Stimulated activated CD8-positive, alpha-beta memory T cell treated with anti-CD3 and anti-CD28 coated beads, Interleukin-15, amount 100 ng/mL, for 48 hours (primary cell): ENCODE measurements around the gene ARAP3.

ENCODE experiments used
- DNase-seq, 2 donors: peaks; one replicate each; pipeline ENCODE4 v3.0.0-alpha.2; 2020; ENCODE audit warnings: low read depth in 2 of 2

Gene ARAP3

DNA sequence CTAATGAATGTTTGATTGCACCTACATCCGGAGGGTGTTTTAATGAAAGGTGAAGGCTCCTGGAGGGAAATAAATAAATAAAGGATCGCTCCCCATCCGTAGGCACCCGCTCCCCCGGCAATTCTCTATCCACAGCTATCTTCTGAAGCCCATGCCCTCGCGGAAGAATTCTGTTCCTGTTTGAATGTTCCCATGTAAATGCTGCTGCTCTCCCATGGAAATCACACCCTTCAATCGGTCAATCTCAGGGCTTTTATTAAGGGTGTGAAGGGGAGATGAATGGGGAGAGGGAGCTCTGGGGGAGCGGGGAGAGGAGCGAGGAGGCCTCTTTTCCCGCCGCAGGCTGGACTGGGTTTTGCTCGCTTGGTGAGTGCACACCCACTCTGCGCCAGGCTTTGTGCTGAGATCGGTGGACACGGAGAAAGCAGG, 21.1 kb upstream of the ARAP3 start:
- DNase-seq: no peak

DNA sequence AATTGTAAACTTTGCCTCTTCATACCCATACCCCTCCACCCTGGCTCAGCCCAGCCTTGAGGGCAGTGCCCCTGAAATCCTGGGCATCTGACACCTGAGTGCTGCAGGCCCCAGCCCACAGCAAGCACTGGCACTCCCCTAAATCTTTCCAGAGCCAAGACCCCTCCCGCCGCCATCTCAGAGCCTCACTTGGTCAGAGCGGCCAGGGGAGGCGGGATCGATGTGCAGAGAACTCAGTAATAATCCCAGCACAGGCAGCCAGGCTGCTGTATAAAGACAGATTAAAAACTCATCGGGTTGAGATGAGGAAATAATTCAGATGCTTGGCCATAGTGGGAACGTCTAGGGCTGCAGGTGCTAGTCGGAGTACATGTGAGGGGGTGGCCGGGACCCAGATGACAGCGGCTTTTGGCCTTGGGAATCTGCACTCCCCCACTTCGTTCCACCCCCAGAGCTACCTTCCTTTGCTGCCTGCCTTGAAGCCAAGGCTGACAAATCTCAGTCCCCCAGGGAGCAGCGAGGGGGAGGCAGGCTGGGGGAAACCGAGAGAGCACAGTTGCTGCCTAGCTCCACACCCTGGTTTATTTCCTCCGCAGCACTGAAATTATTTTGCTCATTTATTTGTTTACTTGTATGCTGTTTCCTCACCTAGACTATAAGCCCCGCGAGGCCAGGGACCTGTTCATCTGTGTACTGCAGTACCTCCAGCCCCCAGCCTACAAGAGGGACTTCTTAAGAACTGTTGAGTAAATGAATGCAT, 19.5 kb upstream of the ARAP3 start:
- no peak for DNase-seq

DNA sequence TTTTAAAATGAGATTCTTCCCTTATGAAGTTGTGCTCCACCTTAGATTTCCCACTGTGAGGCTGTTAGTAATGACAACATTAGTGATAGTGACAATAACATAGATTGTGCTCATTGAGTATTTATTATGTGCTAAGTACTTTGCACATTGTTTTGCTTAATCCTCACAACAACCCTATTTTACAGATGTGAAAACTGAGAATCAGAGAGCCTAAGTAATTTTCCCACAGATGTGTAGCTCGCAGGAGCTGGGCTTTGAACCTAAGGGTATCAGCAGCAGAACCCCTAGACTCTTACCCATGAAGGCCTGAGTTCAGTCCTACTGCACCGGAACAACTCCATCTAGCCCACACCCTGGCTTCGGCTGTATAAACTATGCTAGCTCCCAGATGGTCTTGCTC, 15.6 kb upstream of the ARAP3 start:
- no peak for DNase-seq

DNA sequence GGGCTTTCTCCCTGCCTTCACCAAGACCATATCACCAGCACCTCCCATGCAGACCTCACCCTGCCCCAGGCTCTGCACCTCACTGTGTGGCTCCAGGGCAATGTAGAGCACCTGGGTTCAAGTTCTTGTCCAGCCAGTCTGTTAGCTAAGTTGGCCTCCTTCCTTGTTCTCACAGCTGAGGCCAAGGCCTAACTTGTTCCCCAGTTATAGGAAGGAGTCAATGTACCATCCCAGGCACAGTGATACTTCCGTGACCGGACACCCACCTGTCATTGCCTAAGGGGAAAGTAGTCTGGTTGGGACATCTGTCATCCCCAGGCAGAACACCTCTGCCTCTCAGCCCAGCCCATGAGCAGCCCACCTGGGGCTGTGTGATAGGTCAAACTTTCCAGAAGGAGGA, 14.4 kb upstream of the ARAP3 start:
- DNase-seq: no peak

DNA sequence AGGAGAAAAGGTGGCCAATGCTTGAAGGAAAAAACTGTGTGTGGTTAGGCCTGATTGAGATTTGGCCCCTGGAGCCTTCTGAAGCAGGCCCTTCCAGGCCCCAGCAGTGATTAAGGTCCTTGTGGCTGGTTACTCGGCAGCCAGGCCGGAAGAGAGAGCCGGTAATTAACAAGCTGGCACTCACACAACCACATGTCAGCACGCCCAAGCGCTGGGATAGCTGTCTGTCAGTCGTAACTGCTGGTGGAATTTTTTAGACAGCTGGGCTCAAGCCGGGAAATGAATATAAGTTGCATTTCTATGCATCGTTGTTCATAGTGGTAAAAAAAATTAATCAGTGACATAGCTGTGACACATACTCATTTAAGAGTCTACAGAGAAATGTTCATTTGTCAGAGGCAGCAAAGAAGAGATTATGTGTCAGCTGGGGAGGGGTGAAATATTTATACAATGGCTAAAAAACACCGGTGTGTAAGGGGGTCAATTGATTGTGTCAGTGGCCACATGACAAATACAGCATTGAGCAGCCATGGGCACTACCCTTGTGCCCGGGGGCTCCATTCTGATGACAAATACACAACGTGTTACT, 13.7 kb upstream of the ARAP3 start:
- DNase-seq: no peak

DNA sequence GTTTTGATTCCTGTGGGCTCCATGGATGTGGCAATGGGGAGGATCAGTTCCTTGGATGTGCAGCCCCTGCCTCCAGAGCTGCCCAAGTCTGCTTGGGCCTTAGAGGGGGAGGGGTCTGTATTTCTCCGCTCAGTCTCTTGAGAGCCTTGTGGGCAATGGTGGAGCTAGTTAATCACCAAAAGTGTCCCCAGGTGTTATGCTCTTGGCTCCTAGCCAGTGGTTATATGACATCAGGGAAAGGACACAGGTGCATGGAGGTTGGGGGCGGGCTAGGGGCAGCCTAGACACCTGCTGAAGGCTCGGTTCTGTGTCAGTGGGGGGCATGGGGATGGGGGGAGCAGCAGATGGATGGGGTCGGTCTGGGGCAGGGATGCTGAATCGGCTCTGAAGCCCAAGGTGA, 12.4 kb upstream of the ARAP3 start:
- no peak for DNase-seq

DNA sequence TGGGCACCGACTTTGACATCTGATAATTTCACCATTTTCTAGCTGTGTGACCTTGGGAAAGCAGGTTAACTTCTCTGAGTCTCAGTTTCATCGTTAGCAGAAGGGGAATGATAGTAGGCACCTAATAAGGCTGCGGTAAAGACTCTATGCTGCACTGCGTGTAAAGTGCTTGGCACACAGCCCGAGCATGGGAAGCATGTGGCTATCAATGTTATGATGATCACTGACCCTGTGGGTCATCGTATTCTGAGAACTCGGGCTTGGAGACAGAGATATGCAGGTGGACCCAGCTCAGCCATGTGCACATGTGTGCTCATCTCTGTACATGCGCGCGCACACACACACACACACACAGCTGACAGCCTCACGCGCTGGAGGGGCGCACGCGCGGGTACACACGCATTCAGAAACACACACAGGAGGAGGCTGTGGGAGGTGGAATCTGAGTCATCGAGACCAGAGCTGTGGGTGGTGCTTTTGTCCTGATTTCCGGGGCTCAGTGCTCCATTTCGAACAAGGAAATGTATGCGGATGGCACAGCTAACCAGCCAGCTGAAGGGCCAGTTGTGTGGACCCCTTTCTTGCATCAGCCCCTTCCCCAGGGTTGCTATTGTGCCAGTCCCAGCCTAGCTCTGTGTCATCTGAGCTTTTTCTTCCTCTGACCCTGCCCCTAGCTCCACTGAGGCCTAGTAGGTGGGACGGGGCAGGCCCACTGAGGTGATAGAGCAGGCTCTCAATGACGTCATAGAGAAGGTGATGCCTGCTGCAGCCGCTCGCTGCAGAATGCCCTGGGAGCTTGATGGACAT, 11.1 kb upstream of the ARAP3 start:
- peak; percentile 63 to 69 for DNase-seq

DNA sequence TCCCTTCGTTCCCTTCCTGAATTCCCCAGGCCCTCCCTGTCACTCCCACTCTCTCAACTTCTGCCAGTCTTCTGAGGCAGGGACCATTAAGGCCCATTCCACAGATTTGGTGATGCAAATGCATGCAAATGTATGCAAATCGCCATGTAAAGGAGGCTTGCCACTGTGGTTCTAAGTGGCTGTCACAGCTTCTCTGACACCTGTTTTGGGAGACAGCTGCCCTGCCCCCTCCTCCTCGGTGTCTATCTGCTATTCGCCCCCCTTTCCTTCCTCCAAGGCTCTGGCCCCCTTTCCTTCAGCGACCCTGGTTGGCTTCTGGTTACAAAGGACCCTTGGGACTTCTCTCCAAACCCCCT, 10.5 kb upstream of the ARAP3 start:
- no peak for DNase-seq

DNA sequence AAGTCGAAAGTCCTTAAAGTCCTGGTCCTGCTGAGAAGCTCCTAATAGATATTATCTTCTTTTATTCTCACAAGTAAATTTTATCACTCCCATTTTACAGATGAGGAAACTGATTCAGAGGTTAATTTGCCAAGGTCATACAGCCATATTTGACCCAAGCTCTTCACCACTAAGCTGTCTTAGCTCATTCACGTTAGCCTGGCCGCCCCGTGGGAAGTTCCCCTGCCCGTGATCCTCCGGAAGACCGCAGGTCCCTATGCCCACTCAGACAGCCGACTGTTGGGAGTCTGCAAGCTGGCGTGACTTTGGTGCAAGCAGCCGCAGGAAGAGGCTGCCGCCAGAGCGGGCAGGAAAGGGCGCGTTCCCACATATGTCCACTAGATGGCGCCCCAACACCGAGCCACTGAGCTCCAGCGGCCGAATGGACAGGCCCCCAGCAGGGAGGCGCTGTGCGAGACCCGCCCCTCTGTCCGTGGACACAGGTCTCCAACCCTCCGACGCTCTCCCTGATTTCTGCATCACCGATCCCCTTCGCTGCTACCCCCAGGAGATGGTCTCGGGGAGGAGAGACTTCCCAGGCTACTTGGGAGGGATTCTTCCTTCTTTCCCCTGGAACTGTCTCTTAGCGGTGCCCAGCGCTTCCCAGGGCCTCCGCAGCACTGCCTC, 10.0 kb upstream of the ARAP3 start:
- peak; percentile 74 to 76 for DNase-seq

DNA sequence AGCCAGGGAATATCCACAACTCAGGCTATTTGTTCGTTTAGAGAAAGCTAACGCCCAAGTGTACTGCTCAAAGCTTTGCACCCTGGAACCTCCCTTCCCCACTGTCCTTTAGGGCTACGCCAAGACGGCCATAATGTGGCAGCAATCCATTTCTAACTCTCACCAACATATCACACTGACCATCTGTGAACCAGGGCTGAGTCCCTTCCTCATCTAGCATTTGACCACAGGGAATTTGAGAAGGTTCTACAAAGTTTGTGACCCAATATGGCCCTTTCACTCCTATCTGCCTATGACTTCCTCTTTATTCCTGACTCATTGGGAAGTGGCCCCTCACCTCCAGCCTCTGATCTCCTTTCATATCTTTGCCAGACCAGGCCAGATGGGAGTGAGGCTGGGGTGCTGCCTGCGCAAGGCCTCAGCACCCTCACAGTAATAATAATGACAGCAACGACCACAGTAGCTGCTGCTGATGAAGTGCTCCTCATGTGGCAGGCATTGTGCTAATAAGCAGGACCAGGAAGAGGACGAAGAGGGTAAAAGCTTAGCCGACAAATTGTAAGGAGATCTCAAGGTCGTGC, 9.3 kb upstream of the ARAP3 start:
- DNase-seq: no peak

DNA sequence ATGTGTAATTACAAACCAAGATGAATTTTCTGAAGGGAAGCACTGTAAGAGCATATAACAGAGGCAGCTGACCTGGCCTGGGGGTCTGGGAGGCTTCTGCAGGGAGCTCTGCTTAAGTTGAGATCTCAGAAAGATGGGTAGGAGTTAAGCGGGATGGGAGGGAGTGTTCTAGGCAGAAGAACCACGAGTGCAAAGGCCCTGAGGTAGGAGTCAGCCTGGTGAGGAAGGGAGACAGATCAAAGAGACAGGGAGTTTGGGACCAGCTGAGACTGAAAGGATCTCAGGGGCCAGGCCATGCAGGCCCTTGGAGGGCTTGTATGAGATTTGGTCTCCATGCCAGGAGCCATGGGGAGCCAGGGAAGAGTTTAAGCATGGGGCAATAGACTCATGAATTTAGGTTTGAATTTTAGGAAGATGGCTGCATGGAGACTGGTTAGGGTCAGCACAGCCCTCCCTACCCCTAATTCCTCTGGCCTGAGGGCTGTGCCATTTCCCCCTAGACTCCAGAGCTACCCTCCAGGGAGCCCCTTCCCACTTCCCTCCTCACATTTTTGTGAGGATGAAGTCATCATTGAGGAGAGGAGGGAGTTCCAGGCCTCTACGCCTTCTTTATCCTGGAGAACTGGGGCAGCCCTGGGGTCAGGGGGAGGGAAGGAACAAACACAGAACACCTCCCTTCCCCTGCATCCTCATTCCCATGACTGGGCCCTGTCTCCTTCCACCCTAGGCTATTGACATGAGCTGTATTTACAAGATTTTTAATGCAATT, 4.8 kb upstream of the ARAP3 start:
- DNase-seq: no peak

DNA sequence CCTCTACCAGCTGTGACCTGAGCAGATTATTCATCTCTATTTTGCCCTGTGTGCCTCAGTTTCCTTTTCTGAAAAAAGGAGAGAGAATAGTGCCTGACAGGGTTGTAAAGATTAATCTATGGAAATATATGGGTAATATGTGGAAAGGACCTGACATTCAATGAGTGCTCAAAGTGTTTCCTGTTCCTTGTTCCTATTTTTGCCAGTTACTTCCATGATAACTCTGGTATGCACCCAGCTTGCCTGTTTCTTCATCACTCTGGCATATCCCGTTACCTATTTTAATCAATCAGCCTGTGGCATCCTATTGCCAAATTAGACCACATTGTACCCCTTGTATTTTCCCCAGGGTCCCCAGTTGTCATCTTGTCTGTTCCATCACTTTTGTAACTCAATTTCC, 3.6 kb upstream of the ARAP3 start:
- no peak for DNase-seq

DNA sequence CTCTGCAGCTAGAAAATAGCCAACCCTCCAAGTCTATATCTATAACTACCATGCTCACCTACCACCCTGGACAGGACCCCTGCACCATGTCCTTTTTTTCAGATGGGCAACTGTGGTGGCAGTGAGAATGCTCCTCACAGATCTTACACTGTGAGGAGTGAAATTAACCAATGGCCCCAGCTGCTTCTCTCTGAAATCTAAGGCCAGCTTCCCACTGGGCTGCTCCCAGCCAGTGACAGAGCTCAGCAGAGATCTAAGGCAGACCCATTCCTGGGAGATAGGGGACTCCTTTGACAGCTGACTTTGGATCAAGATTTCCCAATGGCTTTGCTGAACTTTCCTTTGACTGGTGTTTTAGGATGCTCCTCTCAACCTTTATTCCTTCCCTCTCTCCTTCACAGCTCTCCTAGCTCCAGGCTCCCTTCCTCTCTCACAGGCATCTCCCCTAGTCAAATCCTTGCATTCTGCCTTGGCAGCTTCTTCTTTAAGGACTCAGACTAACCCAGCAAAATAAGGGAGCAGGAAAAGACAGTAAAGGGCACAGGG, 1.6 kb upstream of the ARAP3 start:
- DNase-seq: no peak

DNA sequence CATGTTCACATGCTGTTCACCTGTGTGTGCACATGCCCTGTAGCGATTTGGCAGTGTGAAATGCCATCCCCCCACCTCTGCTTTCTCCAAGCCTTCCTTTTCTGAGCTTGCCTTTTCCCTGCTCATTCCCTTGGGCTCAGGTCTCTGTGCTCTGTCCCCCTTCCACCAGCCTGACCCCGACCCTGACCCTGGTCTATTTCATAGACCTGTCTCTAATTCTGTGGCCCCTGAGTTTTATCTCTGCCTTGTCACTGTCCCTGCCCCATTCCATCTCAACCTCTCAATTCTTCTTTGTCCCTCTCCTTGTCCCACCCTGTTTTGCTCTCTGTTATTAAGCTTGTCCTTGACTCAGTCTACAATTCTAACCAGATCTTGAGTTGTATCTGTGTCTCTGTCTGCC, 735 bp downstream of the ARAP3 start:
- no peak for DNase-seq

DNA sequence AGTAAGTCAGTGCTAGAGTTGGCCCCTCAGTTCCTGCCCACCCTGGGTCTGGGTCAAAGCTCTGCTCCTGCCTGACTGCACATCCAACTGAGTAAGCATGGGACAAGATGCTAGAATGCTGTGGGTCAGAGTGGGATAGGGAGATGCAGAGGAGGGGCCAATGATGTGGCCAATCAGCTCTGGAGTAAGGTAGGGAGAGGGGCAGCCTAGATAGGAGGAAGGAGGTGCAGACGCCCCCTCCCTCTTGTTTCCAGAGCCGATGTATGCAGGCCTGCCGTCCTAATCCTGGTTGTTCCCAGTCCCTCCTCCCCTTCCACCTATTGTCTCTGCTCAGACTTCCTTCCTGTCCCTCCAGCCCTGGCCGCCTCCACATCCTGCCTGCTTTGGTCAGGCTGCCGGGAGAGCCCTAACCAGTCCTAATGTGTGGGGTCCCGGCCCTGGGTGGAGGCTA, 1.3 kb downstream of the ARAP3 start:
- no peak for DNase-seq

DNA sequence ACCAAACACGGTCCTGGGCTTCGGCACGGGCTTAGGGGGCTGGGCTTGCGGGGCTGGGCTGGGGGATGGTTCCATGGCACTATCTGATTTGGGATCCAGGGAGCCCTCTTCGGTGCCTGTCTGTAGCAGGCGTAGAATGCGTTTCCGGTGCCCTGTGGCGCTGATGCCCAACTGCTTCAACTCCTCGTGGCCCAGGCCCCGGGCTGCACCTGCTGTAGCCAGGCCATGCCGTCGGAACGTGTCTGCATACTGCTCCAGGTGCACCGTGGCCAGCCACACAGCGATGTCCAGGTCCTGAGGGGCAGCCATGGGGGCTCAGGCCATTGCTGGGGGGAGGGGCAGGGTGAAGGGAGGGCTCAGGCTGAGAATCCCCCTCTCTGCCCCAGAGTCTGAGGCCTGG, 1.9 kb downstream of the ARAP3 start:
- DNase-seq: no peak

DNA sequence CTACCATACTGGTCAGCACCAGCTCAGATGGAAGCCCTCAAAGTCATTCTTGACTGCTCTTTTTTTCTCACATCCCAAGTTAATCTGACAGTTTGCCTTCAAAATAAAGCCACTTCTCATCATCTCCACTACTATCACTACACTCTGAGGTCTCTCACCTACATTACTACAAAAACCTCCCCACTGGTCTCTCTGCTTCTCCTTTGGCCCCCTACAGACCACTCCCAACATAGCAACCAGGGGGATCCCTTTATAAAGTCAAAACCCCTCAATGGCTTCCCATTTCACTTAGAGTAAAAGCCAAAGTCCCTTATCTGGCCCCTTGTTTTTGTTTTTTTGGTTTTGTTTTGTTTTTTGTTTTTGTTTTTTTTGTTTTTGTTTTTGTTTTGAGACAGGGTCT, 4.6 kb downstream of the ARAP3 start:
- DNase-seq: no peak

DNA sequence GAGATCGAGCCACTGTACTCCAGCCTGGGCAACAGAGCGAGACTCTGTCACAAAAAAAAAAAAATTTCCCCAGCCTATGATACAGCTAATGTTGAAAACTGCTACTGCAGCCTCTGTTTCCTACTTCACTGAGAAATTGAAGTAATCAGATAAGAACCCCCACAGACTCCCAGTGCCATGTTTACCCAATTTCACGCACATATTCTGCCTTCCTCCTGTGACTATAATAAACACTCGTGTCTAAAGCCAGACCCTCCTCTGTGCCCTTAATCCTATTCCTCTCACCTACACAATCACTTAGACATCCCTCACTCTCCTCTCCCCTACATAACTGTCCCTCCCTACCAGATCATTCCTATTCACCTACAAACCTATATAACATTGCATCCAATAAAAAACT, 6.4 kb downstream of the ARAP3 start:
- no peak for DNase-seq

DNA sequence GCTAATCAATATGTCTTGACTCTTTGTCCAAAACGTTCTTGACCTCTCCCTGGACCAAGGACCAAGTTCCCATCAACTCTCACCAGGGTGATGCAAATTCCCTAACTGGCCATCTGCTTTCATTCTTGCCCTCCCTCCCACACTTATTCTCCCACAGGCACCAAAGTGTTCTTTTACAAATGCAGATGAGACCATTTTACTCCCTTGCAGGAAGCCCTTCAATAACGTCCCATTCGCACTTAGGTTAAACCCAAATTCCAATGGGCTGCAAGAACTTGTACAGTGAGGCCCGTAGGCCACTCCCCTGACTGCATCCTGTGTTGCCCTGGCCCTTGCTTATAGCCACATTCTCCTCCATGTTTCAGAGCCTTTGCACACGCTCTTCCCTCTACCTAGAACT, 7.3 kb downstream of the ARAP3 start:
- no peak for DNase-seq

DNA sequence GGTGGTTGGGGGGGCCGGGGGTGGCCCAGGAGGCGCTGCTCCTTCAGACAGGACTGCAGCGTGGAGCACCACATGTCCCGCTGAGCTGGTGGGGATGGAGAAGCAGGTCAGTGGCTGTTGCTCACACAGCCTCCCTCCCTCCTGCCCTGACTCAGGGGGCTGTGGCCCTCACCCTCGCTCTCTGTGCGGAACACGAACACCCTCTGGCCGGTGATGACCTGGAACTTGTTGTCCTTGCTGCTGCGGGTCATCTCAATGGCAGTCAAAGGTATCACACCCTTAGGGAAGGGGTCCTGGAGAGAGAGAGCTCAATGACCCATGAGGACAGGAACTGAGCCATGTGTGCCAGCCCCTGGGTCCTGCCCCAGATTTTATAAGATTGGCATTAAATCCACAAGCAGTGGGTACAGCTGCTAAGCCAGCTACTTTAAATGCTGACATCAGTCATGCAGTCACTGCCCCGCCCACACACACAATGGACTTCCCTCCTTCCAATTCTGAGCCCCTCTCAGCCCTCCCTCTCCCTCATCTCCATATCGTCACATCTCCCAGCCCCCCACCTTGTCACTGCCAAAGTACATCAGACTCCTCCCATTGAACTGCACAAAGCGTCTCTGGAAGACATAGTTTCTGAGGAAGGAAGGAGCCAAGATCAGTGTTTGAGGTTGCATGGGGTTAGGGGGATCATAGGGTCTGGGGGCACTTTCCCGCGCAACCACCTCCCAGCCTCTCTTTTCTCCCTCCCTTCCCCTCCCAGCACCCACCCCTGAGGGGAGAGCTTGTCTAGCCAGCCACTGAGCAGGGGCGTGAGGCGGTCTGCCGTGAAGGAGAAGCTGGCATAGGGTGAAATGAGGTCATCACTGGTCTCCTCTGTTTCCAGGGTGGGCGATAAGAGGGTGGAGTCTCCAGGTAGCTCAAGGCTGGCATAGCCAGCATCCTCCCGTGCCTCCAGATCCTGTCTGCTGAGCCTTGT, 8.9 kb downstream of the ARAP3 start:
- no peak for DNase-seq
